Measurements from ENCODE around the gene CNOT4.

Gene CNOT4

GRCh38 chr7:135317676-135318325 is 192.1 kb downstream of the CNOT4 start:
- DNase-seq, result peak; percentile 39

- no peak for DNase-seq
Measured at GRCh38 chr7:135316648-135317313, 193.1 kb downstream of the CNOT4 start.

- no peak for DNase-seq
Measured at GRCh38 chr7:135313971-135314370, 195.9 kb downstream of the CNOT4 start.
